Measurements from ENCODE around the gene UNC45B.
"Not testable (repeated sequence)": the region's sequence is repeated elsewhere in the genome, so short reads cannot be mapped to it uniquely, and the experiment has no call there.

Gene UNC45B

DNA sequence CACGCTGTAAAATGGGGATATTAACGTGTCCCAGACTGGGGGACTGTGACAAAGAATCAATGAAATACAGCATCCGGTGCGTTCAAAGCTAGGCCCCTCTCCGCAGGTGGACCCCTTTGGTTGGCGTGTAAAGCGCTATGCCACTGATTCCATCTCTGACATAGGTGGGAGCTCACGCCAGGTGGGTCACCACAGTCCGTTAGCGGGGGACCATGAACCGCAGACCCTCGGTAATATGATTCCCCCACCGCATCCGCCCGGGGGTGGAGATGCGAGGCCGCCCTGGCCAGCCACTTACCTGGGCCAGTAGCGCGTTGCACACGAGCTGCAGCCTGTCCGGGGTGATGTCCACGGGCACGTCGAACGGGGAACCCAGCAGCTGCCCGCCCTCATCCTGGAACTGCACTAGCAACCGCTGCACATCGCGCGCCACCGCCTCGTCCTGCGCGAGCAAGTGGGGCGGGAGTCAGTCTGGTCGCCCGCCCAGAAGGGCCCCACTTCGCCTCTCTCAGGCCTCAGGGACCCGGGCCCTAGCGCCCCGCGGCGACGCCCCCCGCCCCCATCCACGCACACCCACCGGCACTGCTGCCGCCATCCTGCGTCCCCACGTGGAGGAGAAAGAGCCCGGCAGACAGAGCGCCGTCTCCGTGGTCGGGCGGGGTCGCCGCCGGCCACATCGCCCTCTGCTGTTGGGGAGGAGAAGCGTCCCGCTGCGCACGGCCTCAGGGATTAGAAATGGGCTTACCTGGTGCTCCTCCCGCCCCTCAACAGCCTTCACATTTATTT is 5.7 kb upstream of the UNC45B start, which contains the start of gene NLE1:
NLE1 (minus strand) TSS at position 623 of the 786 bp plus-strand sequence; CDS start at position 595, 28 bp downstream.
- DNase-seq (ENCODE audit: low spot score): peak; percentile 74

- DNase-seq (ENCODE audit: low spot score): no peak
Measured at GRCh38 chr17:35142467-35142796, 5.2 kb upstream of the UNC45B start.

- DNase-seq (ENCODE audit: low spot score): no peak
Measured at GRCh38 chr17:35144840-35145239, 2.8 kb upstream of the UNC45B start.

GRCh38 chr17:35146214-35146833 is 1.3 kb upstream of the UNC45B start:
- DNase-seq (ENCODE audit: low spot score): no peak

- no peak for DNase-seq (ENCODE audit: low spot score)
Measured at GRCh38 chr17:35148144-35148543, 527 bp downstream of the UNC45B start.

- no peak for DNase-seq (ENCODE audit: low spot score)
Measured at GRCh38 chr17:35149941-35150340, 2.3 kb downstream of the UNC45B start.

GRCh38 chr17:35151080-35151479 is 3.5 kb downstream of the UNC45B start:
- not testable (repeated sequence) for DNase-seq (ENCODE audit: low spot score)

- DNase-seq (ENCODE audit: low spot score): no peak
Measured at GRCh38 chr17:35152421-35153140, 5.0 kb downstream of the UNC45B start.

DNA sequence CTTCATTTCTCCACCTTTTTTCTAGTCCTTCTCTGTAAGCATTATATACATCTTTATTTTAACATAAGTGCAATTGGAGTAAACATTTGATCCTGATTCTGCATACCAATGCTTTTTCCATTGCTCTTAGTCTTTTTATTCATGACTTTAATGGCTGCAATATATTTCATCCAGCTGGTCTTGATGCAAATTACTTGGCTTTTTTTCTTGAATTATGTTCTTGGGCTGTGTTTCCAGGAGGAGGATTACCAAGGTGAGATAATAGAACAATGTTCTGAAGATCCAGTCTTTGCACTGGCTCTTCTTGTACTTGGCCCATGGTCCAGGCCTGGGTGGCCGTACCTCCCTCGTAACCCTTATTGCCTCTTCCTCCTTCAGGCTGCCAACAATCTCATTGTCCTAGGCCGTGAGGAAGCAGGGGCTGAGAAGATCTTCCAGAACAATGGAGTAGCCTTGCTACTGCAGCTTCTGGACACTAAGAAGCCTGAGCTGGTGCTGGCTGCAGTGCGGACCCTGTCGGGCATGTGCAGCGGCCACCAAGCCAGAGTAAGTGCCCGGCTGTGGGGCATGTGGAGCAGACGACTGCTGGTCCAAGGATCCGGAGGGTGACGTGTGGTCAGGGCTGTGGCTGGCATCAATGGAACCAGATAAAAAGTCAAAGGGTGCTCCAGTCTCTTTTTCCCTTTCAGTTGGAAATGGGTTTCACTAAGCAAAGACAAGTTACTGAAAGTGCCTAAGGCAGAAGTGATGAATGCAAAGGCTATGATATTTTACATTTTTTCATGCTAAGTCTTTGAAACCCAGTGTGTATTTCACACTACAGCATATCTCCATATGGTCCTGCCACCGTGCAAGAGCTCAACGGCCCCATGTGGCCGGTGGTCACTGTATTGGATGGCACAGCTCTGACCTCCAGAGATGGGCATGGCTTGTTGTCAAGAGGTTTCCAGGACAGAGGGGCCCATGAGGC is 6.9 kb downstream of the UNC45B start:
- DNase-seq (ENCODE audit: low spot score): no peak

GRCh38 chr17:35155246-35155645 is 7.6 kb downstream of the UNC45B start:
- no peak for DNase-seq (ENCODE audit: low spot score)

GRCh38 chr17:35159940-35160339 is 12.3 kb downstream of the UNC45B start:
- no peak for DNase-seq (ENCODE audit: low spot score)

GRCh38 chr17:35160354-35161201 is 13.0 kb downstream of the UNC45B start:
- DNase-seq (ENCODE audit: low spot score): no peak

- DNase-seq (ENCODE audit: low spot score): no peak
Measured at GRCh38 chr17:35161281-35161761, 13.7 kb downstream of the UNC45B start.

GRCh38 chr17:35162755-35163154 is 15.1 kb downstream of the UNC45B start:
- no peak for DNase-seq (ENCODE audit: low spot score)

GRCh38 chr17:35163886-35164285 is 16.3 kb downstream of the UNC45B start:
- DNase-seq (ENCODE audit: low spot score): no peak

GRCh38 chr17:35164716-35165115 is 17.1 kb downstream of the UNC45B start:
- no peak for DNase-seq (ENCODE audit: low spot score)

GRCh38 chr17:35166526-35166925 is 18.9 kb downstream of the UNC45B start:
- no peak for DNase-seq (ENCODE audit: low spot score)

GRCh38 chr17:35167046-35167445 is 19.4 kb downstream of the UNC45B start:
- DNase-seq (ENCODE audit: low spot score): no peak

DNA sequence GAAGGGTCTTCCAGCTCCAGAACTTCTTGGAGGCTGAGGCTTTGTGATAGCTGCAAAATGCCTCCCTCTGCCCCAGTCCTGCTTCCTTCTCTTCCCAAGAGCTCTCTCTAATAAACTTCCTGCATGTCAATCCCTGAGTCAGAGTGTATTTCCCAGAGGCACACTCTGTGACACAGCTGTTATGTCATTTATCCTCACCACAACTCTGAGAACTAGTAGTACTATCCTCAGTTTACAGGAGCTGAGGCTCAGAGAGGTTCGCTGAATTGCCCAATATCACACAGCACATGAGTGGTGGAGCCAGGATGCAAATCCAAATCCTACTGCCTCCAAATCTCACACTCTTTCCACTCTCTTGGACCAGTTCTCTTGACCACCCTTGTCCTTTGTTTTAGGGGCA is 20.0 kb downstream of the UNC45B start:
- DNase-seq (ENCODE audit: low spot score): no peak

- DNase-seq (ENCODE audit: low spot score): no peak
Measured at GRCh38 chr17:35169835-35170363, 22.3 kb downstream of the UNC45B start.
